Measurements from ENCODE around the gene ZNRD2.
"Not testable (repeated sequence)": the region's sequence is repeated elsewhere in the genome, so short reads cannot be mapped to it uniquely, and the experiment has no call there.

ZNRD2 gene

DNA sequence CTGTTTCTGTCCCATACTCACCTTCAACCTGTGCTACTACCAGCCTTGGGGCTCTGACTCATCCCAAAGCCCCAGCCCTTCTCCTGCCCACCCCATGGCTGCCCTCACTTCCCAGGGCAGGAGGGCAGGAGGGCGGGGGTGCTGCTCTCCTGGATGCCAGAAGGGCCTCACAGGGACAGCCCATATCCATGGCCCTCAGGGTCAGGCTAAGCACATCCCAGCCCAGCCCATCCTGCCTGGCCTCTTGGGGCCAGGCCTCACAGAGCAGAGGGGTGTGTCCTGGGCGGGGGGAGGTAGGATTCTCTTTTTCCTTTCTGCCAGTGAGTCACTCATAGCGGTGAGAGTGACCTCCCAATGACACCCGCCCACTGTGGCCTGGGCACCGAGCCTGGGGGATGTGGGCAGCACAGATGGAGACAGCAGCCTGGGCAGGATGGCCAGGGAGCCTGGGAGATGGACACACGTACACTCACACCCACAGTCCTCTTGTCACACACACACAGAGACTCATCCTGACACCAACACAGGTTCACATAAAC is 14.5 kb upstream of the ZNRD2 start:
- DNase-seq (ENCODE audit: low spot score), result no peak

DNA sequence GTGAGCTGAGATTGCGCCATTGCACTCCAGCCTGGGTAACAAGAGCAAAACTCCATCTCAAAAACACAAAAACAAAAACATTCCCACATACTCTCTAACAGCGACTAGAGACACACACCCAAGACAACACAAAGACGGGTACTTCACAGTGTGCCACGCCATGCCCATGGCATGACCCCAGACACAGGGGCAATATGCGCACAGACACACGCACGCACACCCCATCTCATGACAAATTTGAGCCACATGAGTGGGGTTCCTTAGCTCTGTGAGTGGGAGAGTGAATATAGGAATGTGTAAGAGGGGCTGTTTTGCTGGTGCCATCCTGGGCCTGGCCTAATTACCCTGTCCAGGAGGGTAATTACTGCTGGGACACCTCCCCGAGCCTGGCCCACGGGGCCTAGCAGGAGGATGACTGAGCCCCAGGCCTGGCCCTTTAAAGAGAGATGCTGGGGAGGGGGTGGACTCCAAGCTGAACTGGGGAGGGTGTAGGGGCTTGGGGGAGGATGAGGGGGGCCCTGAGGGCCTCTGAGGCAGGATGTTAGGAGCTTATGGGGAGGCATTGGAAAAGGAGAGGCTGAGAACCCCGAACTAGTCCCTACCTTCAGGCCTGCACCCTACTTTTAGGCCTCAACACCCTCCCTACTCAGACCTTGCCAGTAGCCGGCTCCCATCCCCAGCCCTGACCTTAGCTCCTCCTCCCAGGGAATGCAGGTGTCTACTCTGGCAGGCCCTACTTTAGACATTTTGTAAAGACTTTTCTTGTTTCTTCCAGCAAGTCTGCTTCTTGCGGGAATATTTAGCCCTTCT is 13.6 kb upstream of the ZNRD2 start:
- DNase-seq (ENCODE audit: low spot score), result no peak

DNA sequence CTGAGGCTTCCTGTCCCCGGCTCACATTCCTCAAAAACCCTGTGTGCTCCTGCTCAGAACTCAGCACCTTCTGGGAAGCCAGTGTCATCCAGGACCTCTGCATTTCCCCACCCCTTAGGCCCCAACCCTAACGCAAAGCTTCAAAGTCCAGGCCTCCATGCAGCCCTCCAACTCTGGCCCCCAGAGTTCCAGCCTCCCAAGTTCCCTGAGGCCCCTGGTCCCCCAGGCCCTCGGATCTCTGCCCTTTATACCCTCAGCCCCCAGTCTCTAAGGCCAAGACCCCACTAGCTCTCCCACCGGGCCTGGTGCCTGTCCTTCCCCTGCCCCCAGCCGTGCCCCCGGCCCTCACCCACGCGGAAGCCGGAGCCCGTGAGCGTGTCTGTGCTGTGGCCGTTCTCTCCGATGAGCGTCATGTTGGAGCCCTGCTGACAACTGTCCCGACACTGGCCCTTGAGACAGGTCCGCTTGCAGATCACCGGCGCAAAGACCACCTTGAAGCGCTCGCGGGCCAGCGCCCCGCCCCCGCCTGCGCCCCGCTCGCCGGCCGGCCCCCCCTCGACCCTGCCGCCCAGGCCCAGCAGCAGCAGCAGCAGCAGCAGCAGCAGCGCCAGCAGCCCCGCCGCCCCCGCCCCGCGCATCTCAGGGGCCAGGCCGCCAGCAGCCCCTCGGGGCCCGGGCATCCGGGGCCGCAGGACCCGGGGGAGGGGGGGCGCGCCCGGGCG is 12.8 kb upstream of the ZNRD2 start:
- no peak for DNase-seq (ENCODE audit: low spot score)

GRCh38 chr11:65558002-65558929 is 12.0 kb upstream of the ZNRD2 start, which contains the start of gene LTBP3:
Gene LTBP3 (minus strand): TSS chr11:65558359. CDS start chr11:65557959, 400 bp downstream.
- DNase-seq (ENCODE audit: low spot score), result peak; percentile 83

DNA sequence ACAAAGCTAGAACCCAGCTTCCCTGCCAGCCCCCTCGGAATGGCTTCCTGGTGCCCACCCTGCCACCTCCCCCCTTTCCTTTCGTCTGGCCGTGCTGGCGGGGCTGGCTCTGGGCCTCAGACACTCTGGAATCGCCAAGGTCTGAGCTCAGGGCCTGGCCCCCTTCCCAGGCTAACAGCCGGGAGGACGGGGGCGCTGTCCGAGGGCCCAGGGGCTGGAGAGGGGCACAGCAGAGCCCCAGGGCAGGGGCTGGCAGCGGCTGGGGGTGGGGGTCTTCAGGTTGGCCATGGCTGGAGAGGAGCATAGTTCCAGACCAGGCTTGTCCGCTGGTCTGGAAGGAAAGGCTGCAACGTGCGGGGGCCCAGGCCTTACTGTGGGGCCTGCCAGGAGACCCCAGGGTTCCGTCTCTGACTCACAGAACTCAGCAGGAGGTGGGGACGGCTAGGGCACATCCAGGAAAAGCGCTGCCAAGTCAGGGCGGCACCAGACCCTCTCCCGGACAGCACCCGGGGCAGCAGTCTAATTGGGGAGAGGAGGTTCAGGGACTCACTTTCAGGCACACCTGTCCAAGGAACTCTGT is 11.3 kb upstream of the ZNRD2 start:
- no peak for DNase-seq (ENCODE audit: low spot score)

- no peak for DNase-seq (ENCODE audit: low spot score)
Measured at GRCh38 chr11:65559535-65559934, 10.7 kb upstream of the ZNRD2 start.

- no peak for DNase-seq (ENCODE audit: low spot score)
Measured at GRCh38 chr11:65559951-65560537, 10.2 kb upstream of the ZNRD2 start.

- DNase-seq (ENCODE audit: low spot score), result no peak
Measured at GRCh38 chr11:65560555-65561418, 9.5 kb upstream of the ZNRD2 start.

DNA sequence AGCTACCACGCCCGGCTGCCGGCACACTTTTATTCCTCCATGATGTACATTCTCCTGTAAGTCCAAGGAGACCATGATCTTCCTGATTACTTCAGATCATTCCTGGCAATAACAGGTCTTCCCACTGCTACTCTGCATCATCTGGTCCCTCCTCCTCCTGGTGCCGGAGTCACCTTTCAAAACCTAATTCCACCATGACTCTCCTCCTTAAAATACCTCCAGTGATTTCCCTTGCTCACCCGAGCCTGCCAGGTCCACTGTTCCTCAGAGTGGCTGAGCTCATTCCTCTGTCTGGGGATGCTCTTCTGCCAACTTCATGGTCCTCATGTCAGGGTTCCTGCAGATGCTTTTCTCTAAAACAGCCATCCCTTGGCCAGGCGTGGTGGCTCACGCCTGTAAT is 8.3 kb upstream of the ZNRD2 start:
- DNase-seq (ENCODE audit: low spot score), result no peak

GRCh38 chr11:65562788-65563187 is 7.5 kb upstream of the ZNRD2 start:
- no peak for DNase-seq (ENCODE audit: low spot score)

- no peak for DNase-seq (ENCODE audit: low spot score)
Measured at GRCh38 chr11:65563601-65564000, 6.7 kb upstream of the ZNRD2 start.

- DNase-seq (ENCODE audit: low spot score), result not testable (repeated sequence)
Measured at GRCh38 chr11:65564879-65565559, 5.3 kb upstream of the ZNRD2 start.

GRCh38 chr11:65565624-65566453 is 4.4 kb upstream of the ZNRD2 start:
- no peak for DNase-seq (ENCODE audit: low spot score)

DNA sequence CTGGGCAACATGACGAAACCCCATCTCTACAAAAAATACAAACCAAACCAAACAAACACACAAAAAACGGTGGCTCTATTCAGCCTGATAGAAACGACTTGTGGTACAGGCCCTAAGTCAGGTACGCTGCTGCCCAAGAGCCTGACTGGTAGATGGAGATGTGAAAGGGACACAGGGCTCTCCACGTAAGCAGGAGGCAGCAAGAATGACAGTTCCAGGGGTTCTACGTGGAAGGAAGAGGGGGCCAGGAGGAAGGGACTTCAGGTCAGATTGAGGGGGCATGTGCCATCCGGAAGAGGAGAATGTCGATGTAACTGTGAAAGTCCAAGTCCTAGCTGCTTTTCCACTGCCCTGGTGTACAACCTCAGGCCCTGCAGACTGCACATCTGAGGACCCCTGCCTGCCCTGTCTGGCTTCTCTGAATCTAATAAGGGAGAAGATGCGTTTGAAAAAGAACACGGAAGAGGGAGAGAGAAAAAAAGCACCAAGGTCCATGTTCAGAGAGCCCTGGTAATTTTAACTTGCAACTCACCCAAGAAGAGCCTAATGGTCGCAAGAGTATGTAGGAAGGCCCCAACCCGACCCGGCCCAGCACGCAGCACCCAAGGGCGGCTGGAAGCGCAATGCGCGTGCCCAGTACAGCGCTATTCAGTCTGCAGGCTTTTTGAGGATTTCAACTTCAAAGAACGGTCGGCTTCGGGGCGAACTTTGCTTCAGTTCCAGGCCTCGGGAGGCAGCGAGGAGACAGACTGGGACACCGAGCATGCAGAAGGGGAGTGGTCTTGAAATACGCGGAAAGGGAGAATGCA is 909 bp upstream of the ZNRD2 start:
- DNase-seq (ENCODE audit: low spot score), result no peak

- no peak for DNase-seq (ENCODE audit: low spot score)
Measured at GRCh38 chr11:65571420-65571819, 1.1 kb downstream of the ZNRD2 start.

DNA sequence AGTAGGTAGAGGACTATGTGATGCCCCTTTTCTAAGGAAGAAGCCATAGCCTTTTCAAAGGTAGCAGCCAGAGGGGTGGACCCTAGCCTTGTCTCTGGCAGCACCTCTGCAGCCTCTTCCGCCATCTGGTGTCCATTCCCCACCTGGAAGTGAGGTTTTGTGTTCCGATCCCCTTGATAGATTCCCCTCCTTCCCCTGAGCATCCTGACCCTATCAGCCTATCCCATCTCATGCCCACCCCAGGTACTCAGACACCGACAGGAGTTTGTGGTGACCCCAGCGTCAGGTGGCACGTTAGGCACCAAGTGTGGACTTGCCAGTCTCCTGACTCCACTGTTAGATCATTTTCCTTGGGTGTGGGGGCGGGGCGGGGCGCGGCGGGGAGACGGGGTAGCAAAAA is 1.7 kb downstream of the ZNRD2 start:
- DNase-seq (ENCODE audit: low spot score), result peak; percentile 75

GRCh38 chr11:65572356-65573051 is 2.2 kb downstream of the ZNRD2 start, which contains the start of gene FAM89B:
Gene FAM89B (plus strand): TSS chr11:65572538. CDS start chr11:65572670, 132 bp downstream.
- peak; percentile 89 for DNase-seq (ENCODE audit: low spot score)
